ENCODE data around the gene PDE6G.

DNA sequence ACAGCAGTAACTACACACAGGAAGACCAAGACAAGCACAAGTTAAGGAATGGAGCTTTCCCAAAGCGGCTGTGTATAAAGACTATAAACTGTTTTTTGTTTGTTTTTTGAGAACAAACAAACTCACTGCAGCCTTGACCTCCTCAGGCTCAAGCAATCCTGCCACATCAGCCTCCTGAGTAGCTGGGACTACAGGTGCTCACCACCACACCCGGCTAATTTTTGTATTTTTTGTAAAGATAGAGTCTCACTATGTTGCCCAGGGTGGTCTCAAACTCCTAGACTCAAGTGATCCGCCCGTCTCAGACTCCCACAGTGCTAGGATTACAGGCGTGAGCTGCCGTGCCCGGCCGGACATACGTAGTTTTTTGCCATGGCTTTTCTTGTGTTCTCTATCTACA lies 4.1 kb upstream of the PDE6G start:
- TF ChIP-seq POLR2A (IDR thresholded peaks at IDR 0.05) (no peak), CTCF (IDR thresholded peaks at IDR 0.05) (no peak)

Data from body of pancreas (tissue), 4 donors.